Stimulated activated CD8-positive, alpha-beta memory T cell treated with anti-CD3 and anti-CD28 coated beads, Interleukin-12 subunit alpha, Interleukin-12 subunit beta, amount 100 ng/mL, for 24 hours (primary cell): ENCODE measurements around the gene PARD3.

Source experiments
- DNase-seq: peaks from one replicate; pipeline ENCODE4 v3.0.0-alpha.2; 2020; ENCODE audit errors: extremely low read depth

The PARD3 gene

DNA sequence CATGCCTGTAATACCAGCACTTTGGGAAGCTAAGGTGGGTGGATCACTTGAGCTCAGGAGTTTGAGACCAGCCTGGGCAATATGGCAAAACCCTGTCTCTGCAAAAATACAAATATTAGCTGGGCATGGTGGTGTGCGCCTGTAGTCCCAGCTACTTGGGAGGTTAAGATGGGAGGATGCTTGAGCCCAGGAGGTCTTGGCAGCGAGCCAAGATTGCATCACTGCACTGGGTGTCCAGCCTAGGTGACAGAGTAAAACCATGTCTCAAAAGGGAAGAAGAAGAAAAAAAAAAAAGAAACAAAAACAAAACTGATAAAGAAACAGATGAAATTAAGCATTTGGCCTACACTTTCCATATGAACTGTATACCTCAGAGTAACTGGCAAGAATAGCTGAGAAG lies 319.2 kb downstream of the PARD3 start:
- DNase-seq, result no peak

DNA sequence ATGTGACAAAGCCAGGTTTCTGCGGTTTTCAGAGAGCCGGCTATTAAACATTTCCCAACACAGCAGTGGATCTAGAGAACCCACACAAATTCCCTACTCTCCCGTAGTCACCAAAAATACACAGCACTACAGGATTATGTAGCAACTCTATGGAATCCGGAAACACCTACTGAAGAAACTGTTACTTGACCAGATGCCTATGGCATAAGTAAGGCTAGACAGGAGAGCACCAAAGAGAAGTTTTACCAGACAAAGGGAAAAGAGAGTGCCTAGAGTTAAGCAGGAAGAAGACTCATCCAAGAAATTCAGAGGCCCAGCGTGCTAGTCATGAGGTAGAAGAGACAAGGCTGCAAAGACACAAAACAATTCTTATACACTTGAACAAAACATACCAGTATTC lies 321.1 kb downstream of the PARD3 start:
- no peak for DNase-seq

DNA sequence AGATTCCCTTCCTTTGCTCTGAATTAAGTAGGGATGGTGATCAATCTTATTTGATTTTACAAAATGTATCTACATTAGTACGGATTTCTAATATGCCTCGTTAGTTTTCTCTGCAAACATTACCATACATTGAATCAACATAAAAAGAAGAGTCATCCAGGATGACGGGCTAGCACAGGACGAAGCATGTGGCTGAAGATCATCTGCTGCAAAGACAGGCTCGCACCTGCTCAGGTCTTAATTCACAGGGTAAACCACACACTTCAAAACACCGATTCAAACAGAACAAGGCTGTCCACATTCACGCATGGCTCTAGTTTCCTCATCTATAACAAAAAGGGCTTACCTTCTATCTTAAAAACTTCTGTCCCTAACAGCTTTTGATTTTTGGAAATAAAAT lies 323.0 kb downstream of the PARD3 start:
- no peak for DNase-seq

DNA sequence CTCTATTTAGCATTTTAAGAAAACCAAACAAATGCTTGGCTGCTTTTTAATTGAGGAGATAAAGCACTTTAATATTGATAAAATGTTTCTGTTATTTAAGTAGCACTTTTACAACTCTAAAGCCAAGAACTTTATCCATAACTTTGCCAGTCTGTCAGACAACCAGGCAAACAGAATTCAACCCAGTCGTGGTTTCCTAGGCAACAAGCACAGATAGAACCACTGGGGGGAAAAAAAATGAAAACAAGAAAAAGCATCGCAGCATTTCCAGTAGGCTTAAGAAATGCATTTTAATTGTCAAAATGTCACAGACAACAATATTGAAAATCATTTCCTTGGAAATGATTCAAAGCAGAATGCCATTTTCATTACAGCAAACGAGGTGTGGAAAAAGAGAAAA lies 323.4 kb downstream of the PARD3 start:
- DNase-seq, result no peak

DNA sequence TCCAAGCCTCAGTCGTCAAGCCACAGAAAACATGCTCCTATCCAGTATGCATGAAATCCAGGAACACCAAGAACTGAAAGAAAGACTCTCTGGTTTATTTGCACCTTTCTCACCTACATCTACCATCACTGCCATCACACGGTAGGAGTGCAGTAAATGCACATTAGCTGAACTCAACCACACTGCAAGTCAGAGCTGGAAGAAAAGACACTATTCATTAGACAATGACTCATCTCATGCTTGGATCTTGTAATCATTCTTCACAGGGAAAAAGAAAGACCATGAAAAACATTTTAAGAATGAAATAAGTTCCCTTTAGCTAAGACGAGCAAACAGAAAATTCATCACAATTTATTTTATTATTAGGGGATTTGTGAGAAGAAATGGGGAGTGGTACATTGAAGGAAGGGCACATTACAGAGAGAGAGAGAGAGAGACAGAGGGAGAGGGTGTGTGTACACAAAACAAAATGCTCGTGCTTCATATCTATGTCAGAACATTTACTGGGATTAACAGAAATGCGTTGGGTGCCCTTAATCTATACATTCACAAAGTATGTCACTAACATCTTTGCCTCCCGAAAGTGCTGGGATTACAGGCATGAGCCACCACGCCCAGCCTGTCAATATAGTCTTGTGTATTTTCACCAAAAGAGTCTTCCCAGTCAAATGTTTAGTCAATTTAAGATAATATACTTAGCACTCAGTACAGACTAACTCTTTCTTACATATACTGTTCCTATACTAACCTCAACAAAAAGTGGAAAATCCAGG lies 324.9 kb downstream of the PARD3 start:
- DNase-seq, result no peak

DNA sequence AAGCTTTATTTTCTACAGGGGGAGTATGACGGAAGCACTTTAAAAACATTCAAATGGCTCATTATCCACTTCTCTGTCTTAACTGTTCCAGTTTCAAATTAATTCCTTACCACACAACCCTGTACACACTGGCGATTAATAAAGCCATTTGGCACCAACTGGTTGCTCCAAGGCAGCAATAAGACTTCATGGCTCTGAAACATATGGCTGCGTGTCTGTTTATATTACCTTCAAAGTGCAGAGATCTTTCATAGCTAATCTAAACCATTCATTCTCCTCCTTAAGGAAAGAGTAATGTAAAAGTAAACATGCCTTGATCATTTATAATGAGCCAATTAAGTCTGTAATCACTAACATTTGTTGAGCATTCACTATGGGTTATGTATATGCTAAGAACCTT lies 325.7 kb downstream of the PARD3 start:
- no peak for DNase-seq

DNA sequence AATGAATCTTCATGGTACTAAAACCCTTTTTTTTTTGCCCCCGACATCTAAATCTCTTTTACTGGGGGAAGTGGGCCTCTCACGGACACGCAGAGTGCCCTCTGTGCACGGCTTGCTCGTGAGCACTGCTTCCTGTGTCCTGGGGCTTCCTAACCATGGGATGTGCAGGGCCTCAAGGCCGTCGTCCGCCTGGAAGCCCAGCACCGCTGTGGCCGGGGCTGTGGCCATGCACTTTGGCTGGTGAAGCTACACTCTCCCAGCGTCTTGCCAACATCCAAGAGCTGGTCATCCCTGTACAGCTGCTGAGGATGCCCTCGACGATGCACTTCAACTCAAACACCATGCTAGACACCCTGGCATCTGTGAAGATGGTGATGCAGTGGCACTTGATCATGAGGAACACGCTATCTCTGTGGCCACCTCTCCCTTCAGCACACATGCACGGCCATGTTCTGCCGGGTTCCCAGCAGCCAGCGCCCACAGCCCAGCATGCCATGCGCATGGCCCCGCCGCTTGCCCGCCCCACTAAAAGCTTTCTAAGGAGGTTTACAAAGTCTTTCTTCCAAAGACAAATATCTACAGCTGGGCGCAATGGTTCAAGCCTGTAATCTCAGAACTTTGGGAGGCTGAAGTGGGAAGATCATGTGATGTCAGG lies 326.5 kb downstream of the PARD3 start:
- no peak for DNase-seq

DNA sequence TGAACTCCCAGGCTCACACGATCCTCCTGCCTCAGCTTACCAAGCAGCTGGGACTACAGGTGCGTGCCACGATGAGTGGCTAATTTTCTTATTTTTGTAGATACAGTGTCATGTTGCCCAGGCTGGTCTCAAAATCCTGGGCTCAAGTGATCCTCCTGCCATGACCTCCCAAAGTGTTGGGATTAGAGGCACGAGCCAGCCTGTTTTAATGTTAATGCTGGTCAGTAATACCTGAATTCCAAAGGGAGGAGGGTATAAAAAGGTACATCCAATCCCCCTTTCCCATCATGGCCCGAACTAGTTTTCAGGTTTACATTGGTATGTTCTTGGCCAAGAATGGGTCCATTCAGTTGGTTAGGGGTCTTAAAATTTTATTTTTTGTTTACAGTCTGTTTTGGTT lies 329.1 kb downstream of the PARD3 start:
- no peak for DNase-seq

DNA sequence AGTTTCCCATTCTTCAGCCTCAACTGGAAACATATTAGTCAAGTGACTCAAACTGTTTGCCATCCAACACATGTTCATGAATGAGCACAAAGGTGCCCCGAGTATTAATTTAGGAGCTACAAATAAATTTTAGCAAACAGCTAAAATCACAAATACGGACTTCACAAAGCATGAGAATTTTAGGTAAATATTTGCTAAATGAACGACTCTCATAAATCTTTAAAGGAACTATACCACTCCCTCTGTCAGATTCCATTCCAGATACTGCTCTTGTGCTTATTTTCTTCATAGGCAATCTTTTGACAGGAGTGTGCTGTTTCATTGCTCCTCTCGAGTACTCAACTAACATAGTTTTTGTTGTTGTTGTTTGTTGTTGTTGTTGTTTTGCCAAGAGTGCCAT lies 330.9 kb downstream of the PARD3 start:
- no peak for DNase-seq

DNA sequence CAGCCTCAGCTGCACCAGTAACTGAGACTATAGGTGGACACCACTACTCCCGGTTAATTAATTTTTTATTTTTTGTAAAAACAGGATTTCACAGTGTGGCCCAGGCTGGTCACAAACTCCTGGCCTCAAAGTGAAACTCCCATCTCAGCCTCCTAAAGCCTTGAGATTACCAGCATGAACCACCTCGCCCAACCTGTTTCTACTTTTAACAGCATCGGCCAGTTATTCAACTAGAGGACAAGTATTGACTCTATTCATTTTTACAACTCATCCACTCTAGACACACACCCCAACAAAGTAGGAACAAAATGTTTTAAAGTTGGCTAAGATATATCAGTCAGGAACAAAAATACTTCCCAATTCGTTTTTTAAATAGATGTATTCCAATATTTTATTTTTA lies 334.8 kb downstream of the PARD3 start:
- DNase-seq, result no peak

DNA sequence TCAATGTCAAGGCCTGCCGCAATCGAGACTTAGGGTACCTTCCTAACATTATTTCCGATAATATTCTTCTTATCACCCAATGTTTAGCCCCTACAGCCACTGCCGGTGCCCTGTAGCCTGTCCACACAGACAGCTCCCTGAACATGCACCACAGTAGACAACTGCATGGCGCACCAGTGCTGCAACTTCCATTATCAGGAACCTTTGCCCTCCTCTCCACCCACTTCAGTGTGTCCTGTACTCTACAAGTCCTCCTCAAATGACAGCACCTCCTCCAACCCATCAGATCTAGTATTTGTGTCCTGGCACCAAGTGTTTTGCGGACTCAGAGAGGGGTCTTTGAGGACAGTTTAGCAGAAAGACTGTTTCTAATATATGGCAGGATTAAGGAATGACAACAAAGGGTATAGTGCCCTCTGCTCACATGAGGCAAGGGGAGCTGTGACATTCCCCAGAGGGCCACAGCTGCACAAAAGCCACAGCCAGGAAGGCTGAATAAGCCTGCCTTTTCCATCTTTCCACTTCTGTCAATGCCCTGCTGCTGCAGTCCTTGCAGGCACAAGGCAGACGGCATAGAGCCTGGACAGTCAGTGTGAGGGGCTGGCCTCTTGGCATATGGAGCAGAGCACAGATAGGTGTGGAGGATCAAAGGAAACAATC lies 335.4 kb downstream of the PARD3 start:
- no peak for DNase-seq

DNA sequence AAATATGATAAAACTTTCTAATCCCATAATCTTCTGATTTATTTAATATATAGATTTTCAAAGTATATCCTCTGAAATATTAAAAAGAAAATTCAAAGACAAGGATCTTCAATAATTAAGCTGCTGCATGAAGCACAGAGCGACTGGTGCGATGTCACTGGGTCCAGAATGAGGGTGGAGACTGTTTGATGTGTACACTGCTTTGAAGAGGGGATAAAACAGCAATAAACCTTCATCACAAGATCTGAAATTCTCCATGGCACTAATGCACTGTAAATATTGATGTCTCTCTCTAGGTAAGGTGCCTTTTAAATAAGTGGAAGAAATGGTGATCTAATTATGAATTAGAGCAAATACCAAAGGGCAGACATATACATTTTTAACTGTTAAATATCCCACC lies 337.8 kb downstream of the PARD3 start:
- DNase-seq, result no peak

DNA sequence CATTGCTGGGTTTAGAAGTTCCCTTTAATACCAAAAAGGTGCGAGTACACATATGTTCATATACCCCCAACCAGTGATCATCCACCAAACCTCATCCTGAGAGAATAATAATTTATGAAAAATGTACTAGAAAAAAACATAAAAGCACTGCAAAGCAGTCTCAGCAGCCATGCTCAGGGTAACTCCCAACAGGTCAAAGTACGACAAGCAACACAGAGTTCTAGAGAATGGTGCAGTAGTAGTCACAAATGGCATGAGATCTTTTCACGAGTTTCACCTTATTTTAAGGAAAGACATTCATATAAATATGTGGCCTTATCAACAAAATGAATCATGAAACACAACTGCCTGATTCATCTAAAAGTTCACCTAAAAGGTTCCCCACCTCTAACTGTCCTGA lies 338.5 kb downstream of the PARD3 start:
- no peak for DNase-seq

DNA sequence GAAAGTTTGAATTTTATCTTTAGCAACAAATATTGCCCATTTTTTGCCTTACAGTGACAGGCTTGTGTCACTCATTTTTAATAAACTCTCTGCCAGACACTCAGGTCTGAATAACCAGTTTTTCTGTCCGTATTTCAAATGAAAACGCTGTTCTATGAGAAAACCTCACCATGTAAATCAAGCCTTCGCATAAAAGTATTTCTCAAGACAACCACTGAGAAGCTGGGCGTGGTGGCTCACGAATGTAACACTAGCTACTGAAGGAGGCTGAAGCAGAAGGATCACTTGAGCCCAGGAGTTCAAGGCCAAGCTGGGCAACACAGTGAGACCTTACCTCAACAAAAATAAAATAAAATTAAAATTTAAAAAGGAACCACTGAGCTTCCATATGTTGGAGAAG lies 339.3 kb downstream of the PARD3 start:
- no peak for DNase-seq

DNA sequence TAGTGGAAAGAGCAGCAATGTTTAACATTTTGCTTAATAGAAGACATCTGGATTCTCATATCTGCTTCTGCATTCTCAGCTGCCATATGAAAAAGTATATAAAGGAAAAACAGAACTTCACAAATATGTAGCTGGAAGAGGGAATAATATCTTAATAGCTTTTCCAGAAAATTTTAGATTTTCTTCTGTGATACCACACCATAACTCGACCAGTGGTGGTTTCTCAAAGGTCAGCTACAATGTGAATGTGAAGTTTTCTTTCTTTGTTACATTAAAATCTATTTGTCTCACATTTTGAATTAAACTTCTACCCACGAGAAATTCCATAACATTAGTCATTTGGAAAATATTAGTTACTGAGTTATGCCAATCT lies 339.8 kb downstream of the PARD3 start:
- DNase-seq, result no peak

DNA sequence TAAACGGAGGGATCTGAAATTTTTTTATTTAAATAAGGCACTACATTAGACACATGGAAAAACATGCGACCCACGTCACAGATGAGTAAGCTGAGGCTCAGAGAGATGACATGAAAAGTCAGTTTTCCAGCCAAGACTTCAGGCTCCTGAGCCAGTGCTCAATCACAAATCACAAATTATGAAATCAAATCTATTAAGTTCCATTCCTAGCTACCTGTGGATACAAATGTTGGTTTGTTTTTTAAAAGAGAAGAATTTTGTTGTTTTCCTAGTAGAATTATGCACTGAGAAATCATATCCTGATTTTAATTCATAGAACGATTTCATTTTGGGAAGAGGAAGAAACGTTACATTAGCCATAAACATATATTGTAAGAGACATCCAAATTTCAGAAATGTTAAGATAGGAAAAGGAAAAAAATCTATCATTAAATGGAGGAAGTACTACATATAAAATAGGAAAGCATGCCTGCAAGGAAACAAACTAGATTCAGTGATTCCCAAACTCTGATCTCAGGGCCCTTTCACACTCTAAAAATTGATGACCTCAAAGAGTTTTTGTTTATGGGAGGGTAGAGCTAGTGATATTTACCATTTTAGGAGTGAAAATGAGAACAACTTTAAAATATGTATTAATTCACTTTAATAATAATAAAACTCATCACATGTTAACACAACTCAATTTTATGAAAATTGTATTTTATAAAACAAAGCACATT lies 340.4 kb downstream of the PARD3 start:
- DNase-seq, result no peak

DNA sequence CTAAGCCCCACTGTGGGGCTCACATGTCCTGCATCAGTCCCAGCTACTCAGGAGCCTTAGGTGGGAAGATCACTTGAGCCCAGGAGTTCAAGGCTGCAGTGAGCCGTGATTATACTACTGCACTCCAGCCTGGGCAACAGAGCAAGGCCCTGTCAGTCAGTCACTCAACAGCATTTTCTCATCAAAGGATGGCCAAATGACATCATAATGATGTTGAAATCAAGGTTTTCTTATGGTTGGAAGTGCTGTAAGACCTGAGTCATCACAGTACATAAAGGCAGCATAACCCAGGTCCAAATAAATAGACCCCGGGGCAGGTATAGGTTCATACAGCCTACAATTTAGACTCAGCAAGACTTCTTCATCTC lies 341.1 kb downstream of the PARD3 start:
- no peak for DNase-seq

DNA sequence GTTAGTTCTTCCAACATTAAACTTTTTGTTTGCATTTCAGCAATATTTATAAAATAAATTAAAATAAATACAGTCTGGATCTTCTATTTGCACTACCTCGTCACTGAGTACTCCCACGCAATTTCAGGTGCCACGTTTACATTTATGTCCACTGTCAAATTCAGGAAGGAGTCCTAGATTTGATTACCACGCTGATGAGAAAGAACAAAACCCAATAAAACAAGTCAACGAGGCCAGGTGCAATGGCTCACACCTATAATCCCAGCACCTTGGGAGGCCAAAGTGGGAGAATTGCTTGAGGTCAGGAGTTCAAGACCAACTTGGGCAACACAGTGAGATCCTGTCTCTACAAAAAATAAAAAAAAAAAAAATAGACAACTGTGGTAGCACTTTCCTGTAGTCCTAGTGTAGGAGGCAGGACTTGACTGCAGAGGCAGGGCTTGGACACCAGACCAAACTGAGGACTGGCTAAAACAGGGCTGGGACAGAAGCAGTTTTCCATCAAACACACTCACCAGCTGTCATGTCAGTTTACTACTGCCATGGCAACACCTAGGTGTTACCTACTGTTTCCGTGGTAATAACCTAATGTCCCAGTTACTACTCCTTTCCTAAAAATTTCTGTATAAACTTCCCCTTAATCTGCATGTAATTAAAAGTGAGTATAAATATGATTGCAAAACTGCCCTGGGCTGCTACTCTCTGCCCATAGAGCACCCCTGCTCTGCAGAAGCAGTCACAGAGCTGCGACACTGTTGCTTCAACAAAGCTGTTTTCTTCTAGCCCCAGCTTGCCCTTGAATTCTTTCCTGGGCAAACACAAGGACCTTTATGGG lies 341.7 kb downstream of the PARD3 start:
- no peak for DNase-seq

DNA sequence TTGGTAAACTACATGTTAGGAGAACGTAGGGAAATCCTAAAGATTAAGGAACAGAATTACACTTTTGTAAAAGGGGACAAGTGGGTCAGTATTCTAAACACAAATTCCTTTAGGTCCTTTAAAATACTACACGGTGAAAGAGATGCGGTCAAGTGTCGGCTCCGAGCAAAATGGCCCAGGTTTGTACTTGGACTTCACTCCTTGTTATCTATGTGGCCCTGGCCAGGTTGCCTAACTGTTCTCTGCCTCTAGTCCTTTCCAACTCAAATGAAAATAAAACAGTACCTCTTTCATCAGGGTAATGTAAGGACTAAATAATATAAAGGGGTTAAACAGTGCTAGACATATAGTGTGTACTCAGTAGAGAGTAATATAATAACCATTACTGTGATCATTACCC lies 344.8 kb downstream of the PARD3 start:
- DNase-seq, result no peak

DNA sequence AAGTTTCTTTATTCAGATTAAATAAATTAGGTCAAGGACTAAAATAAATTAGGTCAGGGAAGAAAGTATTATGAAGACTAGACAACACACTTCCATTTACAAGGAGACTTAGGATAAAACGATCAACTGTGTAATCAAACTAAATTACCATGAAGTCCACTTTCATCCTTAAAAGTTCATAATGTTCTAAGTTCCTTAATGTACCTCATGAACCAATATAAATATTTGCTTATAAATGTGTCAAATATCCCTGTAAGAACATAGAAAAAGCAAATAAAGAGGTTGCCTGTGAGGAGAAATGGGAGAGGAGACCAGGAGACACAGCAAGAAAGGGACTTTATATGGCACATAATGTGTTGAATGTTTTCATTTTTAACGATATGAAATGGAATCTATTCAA lies 345.6 kb downstream of the PARD3 start:
- no peak for DNase-seq

DNA sequence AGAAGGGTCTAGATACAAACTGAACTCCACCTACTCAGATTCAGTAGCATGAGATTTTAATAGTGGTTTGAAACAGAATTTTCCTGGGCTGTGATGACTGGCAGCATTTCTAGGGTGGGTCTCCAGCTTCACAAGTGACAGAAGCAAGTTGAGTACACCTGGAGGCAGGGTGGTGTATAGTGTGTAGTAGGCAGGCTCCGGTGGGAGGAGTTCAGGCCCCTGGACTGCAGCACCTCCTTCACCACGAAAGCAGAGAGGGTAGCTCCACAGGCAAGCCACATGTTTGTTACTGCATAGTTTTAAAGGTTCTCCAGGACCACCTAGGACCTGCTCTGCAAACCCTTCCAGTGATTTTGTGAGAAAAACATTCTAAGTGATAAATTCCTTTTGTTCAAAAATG lies 347.2 kb downstream of the PARD3 start:
- no peak for DNase-seq

DNA sequence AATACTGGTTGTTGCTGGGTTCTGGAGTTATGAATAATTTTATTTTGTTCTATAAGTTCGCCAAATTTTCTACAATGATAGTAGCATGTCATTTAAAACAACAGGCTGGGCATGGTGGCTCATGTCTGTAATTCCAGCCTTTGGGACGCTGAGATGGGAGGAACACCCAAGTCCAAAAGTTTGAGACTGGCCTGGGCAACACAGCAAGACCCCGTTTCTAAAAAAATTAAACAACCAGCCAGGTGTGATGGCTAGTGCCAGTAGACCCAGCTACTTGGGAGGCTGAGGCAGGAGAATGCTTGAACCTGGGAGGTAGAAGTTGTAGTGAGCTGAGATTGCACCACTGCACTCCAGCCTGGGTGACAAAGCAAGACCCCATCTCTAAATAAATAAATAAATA lies 347.7 kb downstream of the PARD3 start:
- DNase-seq, result no peak
